Fibroblast of lung (primary cell): ENCODE measurements around the gene TRAM1L1. TPM values are rescaled to one million over a fixed set of nuclear protein-coding genes. Genes with fewer than 3 reads are reported as not detected.
A peak's percentile ranks its signal among the peaks of the same experiment; 100 is the strongest.

ENCODE experiments used
- DNase-seq, 2 donors: peaks; one replicate each; pipeline versions ENCODE4 v3.0.0 to v3.0.0-alpha.2; 2010; ENCODE audit warnings: low read depth in 2 of 2
- H2AFZ ChIP-seq: 2 replicates; pipeline ENCODE4 v1.5.1; 2012; ENCODE audit warnings: low read length, control low read depth, inconsistent platforms
- H3K27ac ChIP-seq: 2 replicates; pipeline ENCODE4 v1.5.1; 2011; ENCODE audit warnings: low read length, control low read depth; ENCODE audit not compliant: insufficient read depth
- H3K27me3 ChIP-seq: 2 replicates; pipeline ENCODE4 v1.5.1; 2011; ENCODE audit warnings: mild to moderate bottlenecking, low read length; ENCODE audit not compliant: control insufficient read depth, insufficient read depth
- H3K36me3 ChIP-seq: 2 replicates; pipeline ENCODE4 v1.5.1; 2011; ENCODE audit warnings: low read length; ENCODE audit not compliant: control insufficient read depth, insufficient read depth
- H3K4me1 ChIP-seq: 2 replicates; pipeline ENCODE4 v1.5.1; 2011; ENCODE audit warnings: low read length; ENCODE audit not compliant: control insufficient read depth, insufficient read depth; ENCODE audit errors: extremely low read depth
- H3K4me2 ChIP-seq: 2 replicates; pipeline ENCODE4 v1.5.1; 2011; ENCODE audit warnings: low read length, control low read depth; ENCODE audit not compliant: insufficient read depth; ENCODE audit errors: extremely low read depth
- H3K4me3 ChIP-seq, 4 experiments: fragments of 200-600 bp in 1 of 4; sonication (generic) in 1 of 4; replicated peaks in 1 of 4; 2 replicates each; pipeline ENCODE4 v1.5.1; 2011 to 2016; ENCODE audit warnings: low read length in 4 of 4, low read depth in 3 of 4, mild to moderate bottlenecking in 3 of 4, control low read depth in 2 of 4, inconsistent platforms in 1 of 4, mixed read lengths in 1 of 4; ENCODE audit not compliant: insufficient read depth in 1 of 4; ENCODE audit errors: control extremely low read depth in 1 of 4
- H3K79me2 ChIP-seq: 2 replicates; pipeline ENCODE4 v1.5.1; 2012; ENCODE audit warnings: mild to moderate bottlenecking, low read length, inconsistent platforms; ENCODE audit not compliant: control insufficient read depth, insufficient read depth
- H3K9ac ChIP-seq: 2 replicates; pipeline ENCODE4 v1.5.1; 2011; ENCODE audit warnings: mild to moderate bottlenecking, low read length, control low read depth; ENCODE audit not compliant: insufficient read depth
- H3K9me3 ChIP-seq: 2 replicates; pipeline ENCODE4 v1.5.1; 2012; ENCODE audit warnings: low read depth, low read length; ENCODE audit not compliant: control insufficient read depth, insufficient read depth
- H4K20me1 ChIP-seq: 2 replicates; pipeline ENCODE4 v1.5.1; 2011; ENCODE audit warnings: low read length; ENCODE audit not compliant: control insufficient read depth, insufficient read depth; ENCODE audit errors: extremely low read depth
- EZH2 ChIP-seq: IDR thresholded peaks from 2 replicates; pipeline ENCODE4 v1.5.1; 2012; ENCODE audit warnings: low read length, control low read depth, mild to moderate bottlenecking; ENCODE audit errors: missing control alignments
- polyA plus RNA-seq, 2 donors: library from polyadenylated mRNA; depleted of rRNA in 1 of 2; stranded (reverse) in 1 of 2; unstranded in 1 of 2; fragments of >200 nt; gene quantifications; 2 replicates each; pipeline ENCODE4 v1.2.1, GENCODE V29; 2011 to 2012; ENCODE audit warnings: missing spikeins in 1 of 2
- total RNA-seq: library from RNA; depleted of rRNA; stranded (reverse); fragments of >200 nt; gene quantifications from 2 replicates; pipeline ENCODE4 v1.2.1, GENCODE V29; 2014
- TF ChIP-seq, protein P1 (sequence below), 2 donors: IDR thresholded peaks in 1 of 2; conservative IDR thresholded peaks in 1 of 2; 1 replicate in 1 of 2; 2 replicates in 1 of 2; pipeline ENCODE4 v1.5.1; 2011 to 2012; ENCODE audit warnings: low read length in 2 of 2, control low read depth in 1 of 2, inconsistent platforms in 1 of 2, low read depth in 1 of 2, mild to moderate bottlenecking in 1 of 2

TRAM1L1 gene
- total and polyA plus RNA-seq, 2 donors (not counting 1 experiment from before 2014, with no cell fraction given) = 5.0 to 5.2 TPM

DNA sequence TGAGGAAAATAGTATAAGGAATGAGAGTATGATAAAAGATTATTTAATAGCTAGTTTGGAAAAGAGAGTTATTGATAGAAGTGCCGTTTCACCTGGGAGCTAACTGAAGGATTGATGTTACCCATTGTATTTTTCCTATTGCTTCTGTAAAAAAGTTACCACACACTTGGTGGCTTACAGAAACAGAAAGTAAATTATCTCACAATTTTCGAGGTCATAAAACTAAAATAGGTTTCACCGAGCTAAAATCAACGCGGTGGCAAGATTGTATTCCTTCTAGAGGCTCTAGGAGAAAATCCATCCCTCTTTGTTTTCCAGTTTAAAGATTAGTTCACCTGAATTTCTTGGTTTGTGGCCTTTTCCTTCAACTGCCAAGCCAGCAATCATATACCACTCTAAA lies 11.1 kb upstream of the TRAM1L1 start:
- Histone ChIP-seq H3K27me3 (no peaks in the 10 kb centered on the region), H3K36me3 (no peaks in the 10 kb centered on the region), H3K79me2 (no peaks in the 10 kb centered on the region), H4K20me1 (no peaks in the 10 kb centered on the region), H3K9ac (no peak overlapping the region), H3K4me1 (no peaks in the 10 kb centered on the region), H3K4me3 (no peak overlapping the region), H3K9me3 (no peaks in the 10 kb centered on the region), H3K4me2 (no peak overlapping the region), H3K27ac (no peak overlapping the region), H2AFZ (no peak overlapping the region)
- TF ChIP-seq, protein P1, sequence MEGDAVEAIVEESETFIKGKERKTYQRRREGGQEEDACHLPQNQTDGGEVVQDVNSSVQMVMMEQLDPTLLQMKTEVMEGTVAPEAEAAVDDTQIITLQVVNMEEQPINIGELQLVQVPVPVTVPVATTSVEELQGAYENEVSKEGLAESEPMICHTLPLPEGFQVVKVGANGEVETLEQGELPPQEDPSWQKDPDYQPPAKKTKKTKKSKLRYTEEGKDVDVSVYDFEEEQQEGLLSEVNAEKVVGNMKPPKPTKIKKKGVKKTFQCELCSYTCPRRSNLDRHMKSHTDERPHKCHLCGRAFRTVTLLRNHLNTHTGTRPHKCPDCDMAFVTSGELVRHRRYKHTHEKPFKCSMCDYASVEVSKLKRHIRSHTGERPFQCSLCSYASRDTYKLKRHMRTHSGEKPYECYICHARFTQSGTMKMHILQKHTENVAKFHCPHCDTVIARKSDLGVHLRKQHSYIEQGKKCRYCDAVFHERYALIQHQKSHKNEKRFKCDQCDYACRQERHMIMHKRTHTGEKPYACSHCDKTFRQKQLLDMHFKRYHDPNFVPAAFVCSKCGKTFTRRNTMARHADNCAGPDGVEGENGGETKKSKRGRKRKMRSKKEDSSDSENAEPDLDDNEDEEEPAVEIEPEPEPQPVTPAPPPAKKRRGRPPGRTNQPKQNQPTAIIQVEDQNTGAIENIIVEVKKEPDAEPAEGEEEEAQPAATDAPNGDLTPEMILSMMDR (conservative IDR thresholded peaks at IDR 0.05 in 1 of 2, IDR thresholded peaks at IDR 0.05 in 1 of 2; ENCODE audit: low read depth in 1 of 2, low read length in 2 of 2) = no peak
- no peak for TF ChIP-seq EZH2
- no peak for DNase-seq

DNA sequence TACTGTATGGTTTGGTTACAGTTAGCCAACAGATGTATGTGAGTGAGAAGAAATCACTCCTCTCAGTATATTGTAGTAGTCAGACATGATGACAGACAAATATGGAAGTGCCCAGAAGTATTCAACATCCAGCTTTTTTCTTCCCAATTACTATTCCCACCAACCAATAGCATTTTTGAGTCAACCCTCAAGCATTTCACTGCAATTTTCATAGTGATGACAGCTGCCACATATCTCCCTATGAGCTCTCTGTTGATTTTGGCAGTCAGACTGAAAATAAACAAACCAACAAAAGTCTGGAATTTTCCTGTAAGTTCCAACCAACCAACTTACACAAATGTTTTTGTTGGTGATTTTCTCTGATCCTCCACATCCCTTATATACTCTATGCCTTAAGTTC lies 8.2 kb upstream of the TRAM1L1 start:
- no peak overlapping the region for H2AFZ ChIP-seq
- H3K4me2 ChIP-seq = no peak overlapping the region
- no peak for TF ChIP-seq EZH2
- TF ChIP-seq, protein P1 (conservative IDR thresholded peaks at IDR 0.05 in 1 of 2, IDR thresholded peaks at IDR 0.05 in 1 of 2; ENCODE audit: low read depth in 1 of 2, low read length in 2 of 2) = no peak
- H3K36me3 ChIP-seq = no peaks in the 10 kb centered on the region
- H3K4me1 ChIP-seq = no peaks in the 10 kb centered on the region
- no peaks in the 10 kb centered on the region for H3K27me3 ChIP-seq
- no peak overlapping the region for H3K4me3 ChIP-seq
- H3K27ac ChIP-seq = no peak overlapping the region
- H3K9ac ChIP-seq = no peak overlapping the region
- no peaks in the 10 kb centered on the region for H3K79me2 ChIP-seq
- H4K20me1 ChIP-seq = no peaks in the 10 kb centered on the region
- no peaks in the 10 kb centered on the region for H3K9me3 ChIP-seq
- DNase-seq = peak; percentile 7 to 35

DNA sequence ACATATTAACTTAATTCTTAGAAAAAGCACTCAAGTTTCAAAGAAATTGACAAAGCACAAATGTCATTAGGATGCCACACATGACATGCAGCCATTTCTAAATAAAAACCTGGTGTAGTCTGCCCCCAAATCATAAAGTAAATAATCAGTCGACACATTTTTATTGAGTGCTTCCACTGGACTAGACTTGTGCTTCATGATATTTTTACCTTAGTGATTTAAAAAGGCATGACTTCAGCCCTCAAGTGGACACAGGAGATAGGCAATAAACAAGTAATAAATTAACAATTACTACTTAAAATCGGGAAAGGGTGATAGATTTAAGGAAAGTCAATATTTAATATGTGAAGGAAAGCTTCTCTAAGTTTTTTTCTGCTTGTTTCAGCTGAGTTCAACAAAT lies 7.6 kb downstream of the TRAM1L1 start:
- H2AFZ ChIP-seq = no peak overlapping the region
- no peak overlapping the region for H3K4me2 ChIP-seq

More for the DNA sequence above, 7.6 kb downstream of the TRAM1L1 start:
- Histone ChIP-seq H3K27ac (no peak overlapping the region), H3K4me1 (no peaks in the 10 kb centered on the region), H4K20me1 (no peaks in the 10 kb centered on the region), H3K27me3 (no peaks in the 10 kb centered on the region), H3K36me3 (no peaks in the 10 kb centered on the region), H3K9ac (no peak overlapping the region), H3K9me3 (no peaks in the 10 kb centered on the region), H3K79me2 (no peaks in the 10 kb centered on the region), H3K4me3 (no peak overlapping the region)
- no peak for DNase-seq
- TF ChIP-seq EZH2 = no peak
- TF ChIP-seq, protein P1 (conservative IDR thresholded peaks at IDR 0.05 in 1 of 2, IDR thresholded peaks at IDR 0.05 in 1 of 2; ENCODE audit: low read depth in 1 of 2, low read length in 2 of 2) = no peak
